ENCODE measurements around the gene CNOT3.

Gene CNOT3

DNA sequence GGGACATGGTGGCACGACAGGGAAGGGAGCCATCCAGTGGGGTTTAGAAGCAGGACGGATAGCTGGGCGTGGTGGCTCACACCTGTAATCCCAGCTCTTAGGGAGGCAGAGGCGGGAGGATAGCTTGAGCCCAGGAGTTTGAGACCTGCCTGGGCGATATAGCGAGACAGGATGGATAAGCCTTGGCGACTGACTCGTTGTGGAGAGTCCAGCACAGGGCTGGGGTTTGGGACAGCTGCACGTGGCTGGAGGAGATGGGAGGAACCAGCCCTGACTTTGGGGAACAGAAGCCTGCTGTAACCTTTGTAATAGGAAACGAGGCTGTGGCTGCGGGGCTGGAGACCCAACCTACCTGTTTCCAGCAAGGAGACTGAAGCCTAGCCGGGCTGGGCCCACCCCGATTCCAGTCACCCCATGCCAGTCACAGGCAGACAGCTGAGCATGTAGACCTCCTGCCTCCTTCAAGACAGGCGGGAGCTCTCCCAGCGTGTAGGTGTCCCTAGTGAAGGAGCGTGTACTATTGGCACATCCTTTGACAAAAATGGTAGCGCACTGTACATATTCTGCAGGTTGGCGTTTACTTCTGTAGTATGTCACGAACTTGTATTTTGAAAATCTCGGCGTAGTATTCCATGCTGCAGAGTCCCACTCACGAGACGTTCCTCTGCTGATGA lies 13.9 kb downstream of the CNOT3 start:
- no peak for DNase-seq (ENCODE audit: low spot score)

DNA sequence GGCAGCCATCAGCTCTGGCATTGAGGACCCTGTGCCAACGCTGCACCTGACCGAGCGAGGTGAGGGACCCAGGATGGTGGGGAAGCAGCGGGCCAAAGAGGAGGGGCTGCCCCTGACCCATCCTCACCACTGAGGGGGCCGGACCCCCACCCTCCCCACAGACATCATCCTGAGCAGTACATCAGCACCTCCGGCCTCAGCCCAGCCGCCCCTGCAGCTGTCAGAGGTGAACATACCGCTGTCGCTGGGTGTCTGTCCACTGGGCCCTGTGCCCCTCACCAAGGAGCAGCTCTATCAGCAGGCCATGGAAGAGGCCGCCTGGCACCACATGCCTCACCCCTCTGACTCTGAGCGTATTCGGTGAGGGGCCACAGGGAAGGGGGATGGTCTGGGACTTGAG lies 14.7 kb downstream of the CNOT3 start:
- no peak for DNase-seq (ENCODE audit: low spot score)

DNA sequence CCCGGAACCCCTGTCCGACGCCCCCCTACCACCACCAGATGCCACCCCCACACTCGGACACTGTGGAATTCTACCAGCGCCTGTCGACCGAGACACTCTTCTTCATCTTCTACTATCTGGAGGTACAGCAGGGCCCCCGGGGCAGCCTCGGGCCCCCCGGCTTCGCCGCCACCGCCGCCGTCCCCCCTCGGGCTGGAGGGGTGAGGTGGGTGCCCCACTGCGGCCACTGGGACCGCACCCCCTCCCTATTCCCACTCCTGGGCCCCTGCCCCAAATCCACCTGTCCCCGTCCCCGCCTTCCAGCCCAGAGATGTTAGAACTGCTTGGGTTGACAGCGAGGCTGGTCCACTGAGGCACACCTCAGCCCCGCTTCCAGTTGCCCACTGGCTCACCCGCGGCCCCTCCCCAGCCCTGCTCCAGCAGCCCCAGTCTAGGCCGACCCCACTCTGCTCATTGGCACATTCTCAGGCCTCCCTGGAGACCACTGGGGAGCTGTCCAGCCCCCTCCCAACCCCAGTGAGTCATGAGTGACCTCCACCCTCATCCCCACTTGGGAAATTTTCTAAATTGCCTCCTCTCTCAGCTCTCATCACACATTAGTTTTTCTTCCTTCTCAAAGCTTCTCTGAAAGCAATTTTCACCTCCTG lies 15.4 kb downstream of the CNOT3 start:
- no peak for DNase-seq (ENCODE audit: low spot score)

DNA sequence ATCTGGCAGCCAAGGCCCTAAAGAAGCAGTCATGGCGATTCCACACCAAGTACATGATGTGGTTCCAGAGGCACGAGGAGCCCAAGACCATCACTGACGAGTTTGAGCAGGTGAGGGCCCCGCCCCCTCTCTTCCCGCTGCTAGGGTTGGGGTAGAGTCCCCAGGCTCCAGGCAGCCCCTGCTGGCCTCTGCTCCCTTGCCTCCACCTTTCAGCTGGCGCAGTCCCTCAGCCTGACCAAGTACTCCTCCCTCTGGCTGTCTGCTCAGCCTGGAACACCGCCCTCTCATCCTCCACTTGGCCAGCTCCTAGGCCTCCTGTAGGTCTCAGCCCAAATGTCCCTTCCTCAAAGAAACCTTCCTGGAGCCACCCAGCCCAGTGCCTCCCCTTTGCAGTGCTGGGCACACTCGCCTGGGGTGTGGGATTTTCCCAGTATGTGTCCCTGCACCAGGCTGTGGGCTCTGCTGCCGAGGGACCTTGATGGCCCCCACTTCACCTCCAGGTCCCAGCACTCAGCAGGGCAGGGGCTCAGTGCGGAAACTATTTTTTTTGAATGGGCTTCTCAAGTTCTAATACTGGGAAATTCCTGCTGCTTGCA lies 16.3 kb downstream of the CNOT3 start:
- no peak for DNase-seq (ENCODE audit: low spot score)

DNA sequence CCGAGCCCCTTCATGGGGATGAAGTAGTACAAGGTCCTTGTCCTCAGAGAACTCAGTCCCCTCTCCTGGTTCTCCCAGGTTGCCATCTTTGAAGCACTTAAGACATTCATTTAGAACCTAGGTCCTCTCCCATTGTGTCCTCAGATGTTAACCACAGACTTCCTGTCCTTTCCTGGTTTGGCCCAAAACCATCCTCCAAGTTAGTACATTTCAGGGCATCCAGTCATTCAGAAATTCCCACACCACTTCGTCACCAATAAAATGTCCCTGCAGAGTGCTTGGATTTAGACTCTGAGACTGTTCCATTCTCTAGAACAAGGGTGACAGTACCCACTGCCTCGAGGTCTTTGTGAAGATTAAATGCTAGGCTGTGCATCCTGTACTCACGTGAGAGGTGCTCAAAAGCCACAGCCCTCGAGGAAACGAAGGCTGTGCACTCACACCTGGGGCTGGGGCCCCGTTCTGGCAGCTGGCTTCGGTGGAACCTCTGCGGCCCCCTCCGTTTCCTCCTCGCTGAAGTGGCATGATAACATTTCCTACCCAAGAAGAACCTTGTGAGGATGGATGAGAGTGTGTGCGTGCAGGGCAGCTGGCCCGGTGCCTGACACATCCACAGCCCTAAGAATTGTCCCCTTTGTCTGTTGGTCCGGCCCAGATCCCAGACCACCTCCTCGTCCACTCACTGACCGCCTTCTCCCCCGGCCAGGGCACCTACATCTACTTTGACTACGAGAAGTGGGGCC lies 17.2 kb downstream of the CNOT3 start:
- peak; percentile 65 for DNase-seq (ENCODE audit: low spot score)

DNA sequence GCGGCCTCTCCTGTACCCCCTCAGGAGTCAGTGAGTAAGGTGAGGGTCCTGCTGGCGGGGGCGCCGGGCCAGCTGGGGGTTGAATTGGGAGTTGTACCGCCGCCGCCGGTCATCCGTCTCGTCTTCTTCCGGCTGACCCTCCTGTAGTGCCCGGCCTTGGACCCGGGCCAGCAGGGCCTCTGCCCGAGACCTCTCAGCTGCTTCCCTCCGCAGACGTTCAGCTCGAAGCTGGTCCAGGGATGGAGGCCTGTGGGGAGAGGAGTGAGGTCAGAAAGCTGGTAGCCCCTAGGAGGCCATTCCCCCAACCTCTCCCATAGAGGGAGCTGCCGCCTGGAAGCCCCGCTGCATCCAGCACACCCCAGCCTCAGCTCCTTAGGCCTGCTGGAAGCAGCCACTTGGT lies 18.1 kb downstream of the CNOT3 start:
- DNase-seq (ENCODE audit: low spot score): no peak

DNA sequence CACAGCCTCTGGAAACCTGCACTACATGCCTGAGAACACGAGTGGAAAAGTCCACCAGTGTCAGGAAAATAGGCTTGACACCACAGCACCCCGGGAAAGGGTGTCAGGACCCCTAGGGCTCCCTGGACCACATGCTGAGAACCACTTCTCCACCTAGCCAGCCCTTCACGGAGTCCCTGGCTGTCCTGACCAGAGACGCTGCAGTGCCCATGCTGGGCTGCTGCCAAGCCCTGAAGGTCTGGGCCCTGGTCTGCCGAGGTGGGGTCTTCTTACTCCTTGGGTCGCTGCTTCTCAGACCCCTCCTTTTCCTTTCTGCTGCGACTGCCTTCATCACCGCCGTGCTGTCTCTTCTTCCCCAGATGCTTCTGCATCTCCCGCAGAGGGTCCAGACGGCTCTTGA lies 18.9 kb downstream of the CNOT3 start:
- no peak for DNase-seq (ENCODE audit: low spot score)

DNA sequence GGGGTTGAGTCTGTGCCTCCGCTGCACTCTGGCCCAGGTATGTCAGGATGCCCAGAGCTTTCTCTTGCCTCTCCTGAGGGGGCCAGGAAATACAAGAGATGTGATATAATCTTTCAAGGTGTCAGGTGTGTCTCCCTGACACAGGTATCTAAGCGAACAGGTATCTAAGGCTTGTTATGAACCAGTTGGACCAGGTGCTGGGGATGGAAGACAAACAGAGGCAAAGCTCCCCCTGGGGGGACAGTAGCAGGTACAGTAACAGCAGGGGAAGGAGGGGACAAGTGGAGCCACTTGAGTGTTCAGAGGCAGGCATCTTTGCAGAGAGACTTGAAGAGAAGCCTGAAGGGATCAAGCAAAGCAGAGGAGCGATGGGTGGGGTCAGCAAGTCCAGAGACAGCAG lies 19.4 kb downstream of the CNOT3 start:
- DNase-seq (ENCODE audit: low spot score): no peak

DNA sequence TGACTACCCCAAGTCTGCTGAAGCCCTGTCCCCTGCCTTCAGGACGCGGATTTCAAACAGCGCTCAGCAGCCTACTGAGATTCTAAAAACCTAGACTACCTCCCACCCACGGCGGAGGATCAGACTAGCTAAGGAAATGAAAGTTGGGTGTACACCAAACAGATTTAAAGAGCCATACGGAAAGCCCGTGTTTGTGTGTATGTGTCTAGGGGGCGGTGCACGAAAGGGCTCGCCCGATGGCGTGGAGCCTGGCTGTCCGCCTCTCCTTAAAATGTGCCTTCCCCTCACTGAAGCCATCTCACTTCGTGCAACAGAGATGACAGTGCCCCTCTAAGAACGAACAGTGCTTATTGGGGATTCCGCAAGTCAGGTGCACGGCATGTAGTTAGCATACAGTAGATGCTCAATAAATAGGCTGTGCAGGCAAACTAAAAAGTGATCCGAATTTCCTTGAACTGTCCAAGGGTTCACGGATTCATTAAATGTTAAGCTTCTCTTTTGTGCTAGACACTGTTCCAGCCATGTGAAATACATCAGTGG lies 21.3 kb downstream of the CNOT3 start:
- no peak for DNase-seq (ENCODE audit: low spot score)

DNA sequence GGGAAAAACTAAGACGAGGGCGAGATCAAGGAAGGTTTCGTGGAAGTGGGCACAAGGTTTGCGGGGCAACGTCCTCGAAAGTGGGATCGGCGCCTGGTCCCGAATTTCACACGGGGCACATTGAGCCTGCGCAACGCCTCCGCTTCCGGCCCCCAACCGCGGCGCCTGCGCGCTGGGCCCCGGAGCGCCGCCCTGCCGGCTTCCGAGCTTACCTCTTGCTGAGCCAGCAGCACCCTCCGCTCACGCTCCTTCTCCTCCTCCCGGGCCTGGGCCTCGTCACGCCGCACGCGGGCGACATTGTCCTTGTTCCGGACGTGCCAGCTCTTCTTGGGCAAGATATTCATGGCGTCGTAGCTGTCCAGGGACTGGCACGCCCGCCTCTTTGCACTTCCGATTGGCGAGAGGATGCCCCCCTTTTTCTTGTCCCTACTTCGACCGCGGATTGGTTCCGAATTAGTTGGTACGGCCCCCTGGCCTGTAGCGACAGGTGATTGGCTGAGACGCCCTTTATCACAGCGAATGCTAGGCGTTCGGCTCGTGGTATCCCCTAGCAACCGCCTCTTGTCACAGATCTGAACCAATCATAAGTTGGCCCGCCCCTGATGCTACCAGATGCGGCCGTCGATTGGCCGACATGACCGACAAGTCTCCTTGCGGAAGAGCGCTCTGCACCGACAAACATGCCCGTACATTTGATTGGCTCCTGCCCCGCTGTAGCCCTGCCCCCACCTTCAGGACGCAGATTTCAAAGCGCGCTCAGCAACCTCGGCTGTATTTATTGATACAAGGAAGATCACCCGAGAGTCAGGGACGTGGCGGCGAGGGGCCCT lies 22.0 kb downstream of the CNOT3 start, which contains the start of gene LENG1:
TSS of gene LENG1 (minus strand) at position 370 of the 830 bp plus-strand sequence. CDS start at position 344, 26 bp downstream.
- DNase-seq (ENCODE audit: low spot score): peak; percentile 100

DNA sequence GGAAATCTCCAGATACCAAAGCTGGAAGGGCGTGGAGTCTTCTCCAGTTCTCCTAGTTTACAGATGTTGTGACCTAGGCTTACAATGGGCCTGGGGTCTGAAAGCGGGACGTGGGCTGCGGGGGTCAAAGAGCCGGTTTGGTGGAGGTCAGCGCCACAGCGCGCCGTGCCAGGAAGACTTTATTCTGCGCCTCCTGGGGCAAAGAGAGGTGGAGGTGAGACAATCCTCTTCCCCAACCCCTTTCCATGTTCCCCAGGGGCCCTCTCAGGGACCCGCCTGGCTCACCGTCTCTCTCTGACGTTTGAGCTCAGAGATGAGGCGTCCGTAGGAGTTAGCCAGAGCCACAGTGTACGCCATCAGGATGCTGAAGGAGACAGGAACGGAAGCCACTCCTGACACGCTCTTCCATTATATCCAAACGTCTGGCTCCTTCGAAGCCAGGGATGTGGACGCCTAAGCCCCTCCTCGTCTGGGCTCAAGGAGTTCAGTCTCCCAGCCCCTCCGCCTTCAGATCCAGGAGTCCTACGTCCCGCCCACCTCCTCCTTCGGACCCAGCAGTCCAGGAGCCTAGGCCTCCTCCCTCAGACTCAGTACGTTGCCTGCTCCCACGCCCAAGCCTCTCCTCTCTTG lies 22.7 kb downstream of the CNOT3 start:
- no peak for DNase-seq (ENCODE audit: low spot score)

DNA sequence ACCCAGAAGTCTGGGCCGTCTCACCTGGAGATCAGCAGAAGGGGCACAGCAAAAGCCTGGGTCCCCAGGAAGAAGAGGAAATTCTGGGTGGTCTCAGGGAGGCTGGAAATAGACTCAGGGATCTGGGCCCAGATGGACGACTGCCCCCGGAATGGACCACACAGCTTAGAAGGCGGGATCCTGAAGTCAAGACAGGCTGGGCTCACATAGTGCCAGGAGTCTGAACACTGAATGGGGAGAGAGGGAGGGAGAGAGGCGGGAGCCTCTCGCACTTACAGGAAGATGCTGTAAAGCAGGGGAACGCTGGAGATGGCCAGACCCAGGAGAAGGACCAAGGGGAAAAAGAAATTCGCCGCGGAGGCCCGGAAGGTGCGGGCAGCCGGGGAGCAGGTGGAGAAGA lies 23.3 kb downstream of the CNOT3 start:
- no peak for DNase-seq (ENCODE audit: low spot score)

DNA sequence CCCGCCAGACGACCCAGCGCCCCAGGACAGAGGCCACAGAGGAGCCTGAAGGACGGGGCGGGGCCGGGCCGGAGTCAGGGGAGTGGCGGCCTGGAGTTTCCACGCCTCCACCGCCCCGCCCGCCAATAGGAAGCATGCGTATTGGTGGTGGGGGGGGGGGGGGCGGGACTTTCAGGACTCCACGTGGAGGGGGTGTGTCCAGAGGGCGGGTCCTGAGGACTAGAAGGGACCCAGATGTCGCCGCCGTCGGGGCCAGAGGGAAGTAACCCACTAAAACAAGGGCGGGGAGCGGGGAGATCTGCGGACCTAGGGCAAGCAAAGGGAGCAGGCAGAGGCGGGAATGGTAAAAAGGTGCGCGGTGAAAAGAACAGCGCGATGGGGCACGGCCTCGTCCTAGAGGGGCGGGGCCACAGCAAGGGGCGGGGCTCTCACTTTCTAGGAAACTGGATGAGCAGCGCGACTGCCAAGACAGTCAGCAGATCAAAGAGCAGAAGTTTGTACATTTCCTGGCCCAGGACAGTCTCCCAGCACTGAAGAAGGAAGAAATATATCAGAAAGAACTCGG lies 24.8 kb downstream of the CNOT3 start:
- peak; percentile 90 for DNase-seq (ENCODE audit: low spot score)

DNA sequence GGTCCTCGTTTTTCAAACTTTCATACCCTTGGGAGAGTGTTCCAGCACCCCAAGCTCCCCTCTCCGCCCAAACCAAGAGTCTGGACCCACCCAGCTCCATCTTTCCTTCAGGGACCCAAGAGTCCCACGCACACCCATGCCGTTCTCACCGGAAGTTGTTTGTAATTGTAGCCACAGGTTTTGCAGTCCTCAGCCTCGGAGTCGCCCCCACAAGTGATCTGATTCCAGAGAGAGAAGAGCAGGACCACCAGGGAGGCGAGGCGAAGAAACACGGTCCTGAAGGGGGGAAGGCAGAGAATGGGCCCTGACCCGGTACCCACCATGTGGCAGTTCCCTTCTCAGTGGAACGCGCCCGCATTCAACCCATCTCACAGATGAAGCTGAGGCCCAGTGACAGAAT lies 25.3 kb downstream of the CNOT3 start:
- DNase-seq (ENCODE audit: low spot score): no peak

DNA sequence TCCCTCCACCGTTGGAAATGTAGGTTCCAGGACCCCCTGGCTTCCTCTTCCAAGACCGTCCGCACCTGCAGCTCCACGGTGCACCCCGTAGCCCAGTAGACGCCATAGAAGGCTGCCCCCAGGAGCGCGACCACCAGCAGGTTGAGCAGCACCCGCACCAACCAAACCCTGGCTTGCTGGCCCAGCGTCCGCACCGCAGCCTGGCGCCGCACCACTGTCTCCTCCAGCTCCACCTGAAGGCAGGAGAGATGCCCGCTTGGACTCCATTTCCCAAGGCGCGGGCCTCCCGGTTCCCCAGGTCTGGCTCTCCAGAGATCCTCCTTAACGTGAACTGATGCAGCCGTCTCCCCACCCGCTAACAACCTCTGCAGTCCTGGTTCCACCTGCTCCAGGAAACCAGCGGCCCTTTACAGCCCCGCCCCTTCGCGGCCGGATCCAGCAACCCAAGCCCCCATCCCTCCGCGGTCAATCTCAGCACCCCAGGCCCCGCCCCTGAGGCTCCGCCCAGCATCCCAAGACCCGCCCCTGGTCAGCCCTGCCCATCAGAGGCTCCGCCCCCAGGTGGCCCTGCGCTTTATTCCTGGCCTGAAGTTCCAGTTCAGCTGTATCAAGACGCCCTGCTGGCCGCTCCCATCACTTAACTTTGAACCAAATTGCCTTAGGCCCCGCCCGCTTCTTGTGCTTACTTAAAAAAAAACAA lies 27.0 kb downstream of the CNOT3 start:
- peak; percentile 72 for DNase-seq (ENCODE audit: low spot score)

DNA sequence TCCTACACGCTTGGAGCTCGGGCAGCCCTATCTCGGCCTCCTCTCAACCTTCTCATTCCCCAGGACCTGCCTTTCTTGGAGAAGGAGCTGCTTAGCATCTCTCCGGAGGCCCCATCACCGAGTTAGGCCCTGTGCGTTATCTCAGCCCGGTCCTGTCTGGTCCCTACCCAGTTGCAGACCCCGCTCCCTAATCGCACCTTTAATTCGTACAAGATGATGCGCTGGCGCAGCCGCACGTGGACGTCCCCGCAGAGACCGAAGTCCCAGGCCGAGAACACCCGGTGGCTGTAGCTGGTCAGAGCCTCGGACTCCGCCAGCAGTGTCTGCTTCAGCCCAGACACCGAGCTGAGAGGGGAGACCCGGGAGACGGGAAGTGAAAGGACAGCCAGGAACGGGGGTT lies 27.7 kb downstream of the CNOT3 start:
- DNase-seq (ENCODE audit: low spot score): no peak

DNA sequence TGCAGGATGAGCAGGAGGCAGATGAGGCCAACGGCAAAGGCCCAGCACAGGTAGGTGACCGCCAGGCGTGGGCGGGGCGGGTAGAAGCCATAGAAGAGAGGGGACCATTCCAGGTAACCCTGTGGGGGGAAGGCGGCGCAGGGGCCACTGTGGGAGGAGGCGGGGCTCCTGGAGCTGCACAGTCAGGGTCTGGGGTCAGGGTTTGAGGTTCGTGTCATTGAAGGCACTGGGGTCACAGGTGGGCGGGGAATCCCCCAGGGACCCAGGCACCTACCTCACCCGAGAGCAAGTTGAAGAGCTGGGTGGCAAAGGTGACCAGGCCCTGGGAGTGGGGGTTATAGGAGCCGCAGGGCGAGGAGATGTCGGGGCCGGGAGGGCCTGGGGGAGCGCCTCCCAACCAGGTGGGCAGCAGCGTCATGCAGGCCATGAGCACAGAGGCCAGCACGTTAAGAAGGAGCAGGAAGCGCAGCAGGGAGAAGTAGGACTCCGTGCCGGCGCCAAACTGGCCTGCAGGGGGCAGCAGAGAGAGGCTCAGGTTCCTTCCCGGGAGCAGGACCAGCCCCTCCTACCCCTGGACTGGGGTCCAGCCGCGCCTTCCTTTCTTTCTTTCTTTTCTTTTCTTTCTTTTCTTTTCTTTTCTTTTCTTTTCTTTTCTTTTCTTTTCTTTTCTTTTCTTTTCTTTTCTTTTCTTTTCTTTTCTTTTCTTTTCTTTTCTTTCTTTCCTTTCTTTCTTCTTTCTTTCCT lies 30.8 kb downstream of the CNOT3 start:
- DNase-seq (ENCODE audit: low spot score): peak; percentile 93

DNA sequence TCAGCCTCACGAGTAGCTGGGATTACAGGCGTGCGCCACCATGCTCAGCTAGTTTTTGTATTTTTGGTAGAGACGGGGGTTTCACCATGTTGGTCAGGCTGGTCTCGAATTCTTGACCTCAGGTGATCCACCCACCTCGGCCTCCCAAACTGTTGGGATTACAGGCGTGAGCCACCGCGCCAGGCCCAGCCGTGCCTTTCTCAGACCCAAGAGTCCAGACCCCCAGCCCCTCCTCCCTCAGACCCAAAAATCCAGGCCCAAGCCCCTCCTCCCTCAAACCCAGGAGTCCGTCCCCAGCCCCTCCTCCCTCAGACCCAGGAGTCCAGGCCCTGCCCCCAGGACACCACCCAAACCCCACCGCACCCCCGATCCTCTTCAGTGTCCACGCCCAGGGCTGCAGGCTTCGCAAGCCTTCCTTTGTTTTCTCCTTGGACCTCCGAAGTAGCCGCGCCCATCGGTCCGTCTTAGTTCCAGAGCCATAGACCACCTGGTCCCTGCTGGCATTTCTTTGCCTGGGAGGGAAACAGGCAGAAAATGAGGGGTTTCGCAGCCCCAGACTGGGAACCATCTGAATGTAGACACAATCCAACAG lies 31.7 kb downstream of the CNOT3 start:
- DNase-seq (ENCODE audit: low spot score): no peak
